Common myeloid progenitor, CD34-positive (primary cell): ENCODE measurements around the gene CST9L.
"Not testable (repeated sequence)": the region's sequence is repeated elsewhere in the genome, so short reads cannot be mapped to it uniquely, and the experiment has no call there.

Source experiments
- CTCF ChIA-PET: fragments of 350-600 bp; sonication (Branson Sonifier 250); formaldehyde crosslinking; loops from one replicate; lab custom pipeline; 2021; ENCODE audit warnings: antibody characterized with exemption; lab: Charles Lee
- POLR2A ChIA-PET: fragments of 350-600 bp; sonication (Branson Sonifier 250); formaldehyde crosslinking; loops from one replicate; lab custom pipeline; 2021; ENCODE audit warnings: antibody characterized with exemption; lab: Charles Lee
- DNase-seq, 3 donors: peaks; one replicate each; pipeline versions ENCODE4 v3.0.0 to v3.0.0-alpha.2; 2013
- H3K27ac ChIP-seq, 2 experiments: 1 replicate in 1 of 2; 2 replicates in 1 of 2; pipeline ENCODE4 v1.7.0; 2013; ENCODE audit warnings: inconsistent platforms in 2 of 2, low read length in 2 of 2, mild to moderate bottlenecking in 2 of 2, low read depth in 1 of 2, moderate library complexity in 1 of 2; ENCODE audit not compliant: severe bottlenecking in 2 of 2, insufficient read depth in 1 of 2, poor library complexity in 1 of 2
- H3K27me3 ChIP-seq, 5 experiments: replicated peaks in 2 of 5; 1 replicate in 3 of 5; 2 replicates in 2 of 5; pipeline versions ENCODE4 v1.6.1 to v1.7.0; 2013; ENCODE audit warnings: low read length in 4 of 5, mild to moderate bottlenecking in 2 of 5, moderate library complexity in 2 of 5, inconsistent platforms in 1 of 5; ENCODE audit not compliant: insufficient read depth in 5 of 5, control insufficient read depth in 4 of 5
- H3K36me3 ChIP-seq, 4 experiments: 1 replicate in 2 of 4; 2 replicates in 2 of 4; pipeline versions ENCODE4 v1.6.1 to v1.7.0; 2013; ENCODE audit warnings: low read length in 3 of 4, control low read depth in 1 of 4, mild to moderate bottlenecking in 1 of 4; ENCODE audit not compliant: control insufficient read depth in 4 of 4, insufficient read depth in 4 of 4
- H3K4me1 ChIP-seq, 4 experiments: 1 replicate in 3 of 4; 2 replicates in 1 of 4; pipeline versions ENCODE4 v1.6.1 to v1.7.1; 2013; ENCODE audit warnings: low read length in 3 of 4, mild to moderate bottlenecking in 3 of 4, control low read depth in 1 of 4, inconsistent platforms in 1 of 4, moderate library complexity in 1 of 4; ENCODE audit not compliant: control insufficient read depth in 4 of 4, insufficient read depth in 4 of 4; ENCODE audit errors: control extremely low read depth in 1 of 4
- H3K4me3 ChIP-seq, 7 experiments: 1 replicate in 4 of 7; 2 replicates in 3 of 7; pipeline versions ENCODE4 v1.5.1 to v1.7.0; 2013; ENCODE audit warnings: mild to moderate bottlenecking in 7 of 7, low read length in 6 of 7, moderate library complexity in 6 of 7, inconsistent platforms in 2 of 7, low read depth in 2 of 7, control low read depth in 1 of 7; ENCODE audit not compliant: insufficient read depth in 4 of 7, control insufficient read depth in 1 of 7; ENCODE audit errors: extremely low read depth in 1 of 7
- H3K9me3 ChIP-seq, 5 experiments: 1 replicate in 4 of 5; 2 replicates in 1 of 5; pipeline versions ENCODE4 v1.6.1 to v1.7.1; 2013; ENCODE audit warnings: low read length in 4 of 5, mild to moderate bottlenecking in 2 of 5, inconsistent platforms in 1 of 5, low read depth in 1 of 5, moderate library complexity in 1 of 5; ENCODE audit not compliant: control insufficient read depth in 4 of 5, insufficient read depth in 2 of 5; ENCODE audit errors: control extremely low read depth in 1 of 5
- WGBS: methylation state at CpG from one replicate; pipeline ENCODE4 v1.1.5; 2013; ENCODE audit not compliant: insufficient coverage; 5-methylcytosine and 5-hydroxymethylcytosine counted together

Gene CST9L

GRCh38 chr20:23582293-23582692 lies 14.0 kb upstream of the CST9L start:
- CTCF ChIA-PET = no interaction called here
- POLR2A ChIA-PET = no interaction called here
- WGBS = 100% methylated on average over 1 of the region's 1 CpG

DNA sequence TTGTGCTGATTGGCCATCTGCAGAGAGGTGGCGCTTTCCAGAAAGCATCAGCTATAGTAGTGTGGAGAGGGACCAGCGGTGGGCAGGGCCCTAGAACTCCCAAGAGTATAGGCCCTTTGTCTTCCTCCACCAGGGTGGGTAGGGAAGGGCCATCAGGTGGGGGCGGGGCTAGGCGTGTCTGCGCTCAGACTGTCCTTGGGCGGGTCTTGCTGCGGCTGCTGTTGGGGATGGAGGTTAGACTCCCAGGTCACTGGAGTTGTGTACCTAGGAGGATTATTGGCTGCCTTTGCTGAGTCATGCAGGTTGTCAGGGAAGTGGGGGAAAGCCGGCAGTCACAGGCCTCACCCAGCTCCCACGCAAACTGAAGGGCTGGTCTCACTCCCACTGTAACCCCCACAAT lies 13.5 kb upstream of the CST9L start:
- H3K36me3 ChIP-seq, CTCF ChIA-PET, DNase-seq, H3K27me3 ChIP-seq, H3K27ac ChIP-seq, H3K4me1 ChIP-seq, H3K4me3 ChIP-seq, H3K9me3 ChIP-seq, POLR2A ChIA-PET: not testable (repeated sequence)
- 87% methylated on average over 4 of the region's 9 CpGs for WGBS

More at GRCh38 chr20:23582293-23582692, 14.0 kb upstream of the CST9L start:
- Histone ChIP-seq H3K9me3 (peaks cover 0 to 3% (median 0%) of the 10 kb centered on the region in 5 experiments), H3K27ac (no peak overlapping the region), H3K4me1 (peaks cover 0 to 9% (median 7%) of the 10 kb centered on the region in 4 experiments), H3K4me3 (no peak overlapping the region), H3K36me3 (no peaks in the 10 kb centered on the region), H3K27me3 (peaks cover 0 to 2% (median 0%) of the 10 kb centered on the region in 5 experiments)
- no peak for DNase-seq

DNA sequence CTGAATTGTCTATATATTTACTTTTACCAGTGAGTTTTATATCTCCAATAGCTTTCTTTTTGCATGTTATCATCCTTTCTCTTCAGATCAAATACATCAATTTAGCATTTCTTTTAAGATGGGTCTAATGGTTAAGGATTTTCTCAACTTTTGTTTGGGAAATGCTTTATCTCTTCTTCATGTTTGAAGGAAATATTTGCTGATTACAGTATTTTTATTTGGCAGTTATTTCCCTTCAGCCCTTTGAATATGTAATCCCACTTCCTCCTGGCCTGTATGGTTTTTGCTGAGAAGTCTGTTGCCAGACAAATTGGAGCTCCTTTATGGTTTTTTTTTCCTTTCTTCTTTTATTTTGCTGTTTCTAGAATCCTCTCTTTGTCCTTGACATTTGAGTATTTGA lies 6.7 kb upstream of the CST9L start:
- no peaks in the 10 kb centered on the region for H3K27me3 ChIP-seq
- H3K4me3 ChIP-seq = no peak overlapping the region
- H3K4me1 ChIP-seq = no peaks in the 10 kb centered on the region
- H3K9me3 ChIP-seq = peaks cover 0 to 3% (median 0%) of the 10 kb centered on the region in 5 experiments
- H3K36me3 ChIP-seq = no peaks in the 10 kb centered on the region
- POLR2A ChIA-PET = no interaction called here
- H3K27ac ChIP-seq = no peak overlapping the region
- DNase-seq = no peak
- CTCF ChIA-PET = no interaction called here

- 100% methylated on average over 1 of the region's 2 CpGs for WGBS
- POLR2A ChIA-PET = no interaction called here
Observed at GRCh38 chr20:23570178-23570760, 2.0 kb upstream of the CST9L start.

DNA sequence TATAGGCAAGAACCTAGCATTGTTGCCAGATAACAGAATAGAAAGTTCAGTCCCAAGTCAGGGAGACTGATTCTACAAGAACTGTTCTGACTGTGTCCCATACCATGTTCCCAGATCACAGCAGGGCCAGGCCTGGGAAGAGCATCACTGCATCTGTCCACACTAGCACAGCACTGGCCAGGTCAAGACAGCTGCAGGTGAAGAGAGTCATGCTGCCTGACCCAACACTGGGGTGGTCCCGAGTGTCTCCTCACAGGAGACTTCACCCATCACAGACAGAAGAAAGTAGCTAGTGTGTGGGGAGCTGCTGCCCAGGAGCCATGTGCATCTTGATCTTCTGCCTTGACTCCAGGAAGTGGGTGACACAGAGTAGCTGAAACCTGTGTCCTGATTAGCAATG lies 1.3 kb upstream of the CST9L start:
- 75% methylated on average over 1 of the region's 1 CpG for WGBS

More at GRCh38 chr20:23570178-23570760, 2.0 kb upstream of the CST9L start:
- CTCF ChIA-PET = no interaction called here
- Histone ChIP-seq H3K4me3 (no peak overlapping the region), H3K9me3 (no peaks in the 10 kb centered on the region), H3K27ac (no peak overlapping the region), H3K36me3 (no peaks in the 10 kb centered on the region), H3K4me1 (no peaks in the 10 kb centered on the region), H3K27me3 (peaks cover 0 to 2% (median 0%) of the 10 kb centered on the region in 5 experiments)
- DNase-seq = no peak

GRCh38 chr20:23568971-23569330 lies 667 bp upstream of the CST9L start:
- no peak overlapping the region for H3K27ac ChIP-seq
- no peaks in the 10 kb centered on the region for H3K36me3 ChIP-seq
- no peak for DNase-seq
- no peaks in the 10 kb centered on the region for H3K4me1 ChIP-seq
- no peak overlapping the region for H3K4me3 ChIP-seq
- WGBS = 100% methylated on average over 1 of the region's 1 CpG
- ChIA-PET CTCF (interaction anchor here (1.1 kb wide), 1 partner anchor 27 kb away, joined by 3 read pairs; no protein-coding TSS in a partner anchor), POLR2A (no interaction called here)
- H3K9me3 ChIP-seq = no peaks in the 10 kb centered on the region
- H3K27me3 ChIP-seq = peaks cover 0 to 2% (median 0%) of the 10 kb centered on the region in 5 experiments

More for the DNA sequence above, 1.3 kb upstream of the CST9L start:
- DNase-seq = no peak
- Histone ChIP-seq H3K27me3 (peaks cover 0 to 2% (median 0%) of the 10 kb centered on the region in 5 experiments), H3K9me3 (no peaks in the 10 kb centered on the region), H3K27ac (no peak overlapping the region), H3K4me1 (no peaks in the 10 kb centered on the region), H3K4me3 (no peak overlapping the region), H3K36me3 (no peaks in the 10 kb centered on the region)
- CTCF ChIA-PET = no interaction called here
- POLR2A ChIA-PET = no interaction called here

DNA sequence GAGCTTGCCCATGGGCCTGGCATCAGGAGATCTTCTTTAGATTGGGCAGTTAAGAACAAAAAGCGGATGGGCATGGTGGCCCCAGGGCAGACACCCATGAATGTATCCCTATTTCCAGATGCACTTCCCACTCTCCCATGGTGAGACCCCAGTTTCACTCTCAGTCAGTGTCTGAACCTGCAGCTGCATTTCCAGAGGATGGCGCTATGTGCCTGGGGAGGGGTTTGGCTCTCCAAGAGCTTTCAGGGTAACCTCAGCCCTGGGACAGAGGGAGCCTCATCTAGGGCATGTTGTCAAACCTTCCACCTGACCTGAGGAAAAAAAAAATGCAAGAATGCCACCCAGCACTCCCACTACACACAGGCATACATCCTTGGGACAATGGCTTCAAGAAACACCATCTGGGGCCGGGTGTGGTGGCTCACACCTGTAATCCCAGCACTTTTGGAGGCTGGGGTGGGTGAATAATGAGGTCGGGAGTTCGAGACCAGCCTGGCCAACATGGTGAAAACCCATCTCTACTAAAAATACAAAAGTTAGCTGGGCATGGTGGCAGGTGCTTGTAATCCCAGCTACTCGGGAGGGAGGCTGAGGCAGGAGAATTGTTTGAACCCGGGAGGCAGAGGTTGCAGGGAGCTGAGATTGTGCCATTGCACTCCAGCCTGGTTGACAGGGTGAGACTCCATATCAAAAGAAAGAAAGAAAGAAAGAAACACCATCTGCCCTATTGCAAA lies 1.9 kb downstream of the CST9L start:
- peaks cover 0 to 2% (median 0%) of the 10 kb centered on the region in 5 experiments for H3K27me3 ChIP-seq
- DNase-seq = no peak
- H3K9me3 ChIP-seq = peaks cover 0 to 13% (median 2%) of the 10 kb centered on the region in 5 experiments
- ChIA-PET CTCF (no interaction called here), POLR2A (no interaction called here)
- WGBS = 100% methylated on average over 5 of the region's 7 CpGs
- H3K4me3 ChIP-seq = no peak overlapping the region
- no peak overlapping the region for H3K27ac ChIP-seq
- no peaks in the 10 kb centered on the region for H3K36me3 ChIP-seq
- H3K4me1 ChIP-seq = no peaks in the 10 kb centered on the region
